ENCODE results near the gene DYNLRB1.
"Not testable (repeated sequence)": the region's sequence is repeated elsewhere in the genome, so short reads cannot be mapped to it uniquely, and the experiment has no call there.

The DYNLRB1 gene

GRCh38 chr20:34516247-34517113, at the start of gene DYNLRB1:
Gene DYNLRB1, plus strand, starts transcription at chr20:34516422. Its CDS starts 37 bp downstream, at chr20:34516459.
- peak; percentile 98 for DNase-seq

GRCh38 chr20:34468951-34469350, 47.3 kb upstream of the DYNLRB1 start:
- DNase-seq, result no peak

GRCh38 chr20:34472246-34472925, 43.8 kb upstream of the DYNLRB1 start:
- DNase-seq, result peak; percentile 7

- DNase-seq, result peak; percentile 64
Observed at GRCh38 chr20:34473262-34473883, 42.8 kb upstream of the DYNLRB1 start.

- no peak for DNase-seq
Observed at GRCh38 chr20:34475979-34476736, 40.1 kb upstream of the DYNLRB1 start.

GRCh38 chr20:34479627-34480026, 36.6 kb upstream of the DYNLRB1 start:
- no peak for DNase-seq

- not testable (repeated sequence) for DNase-seq
Observed at GRCh38 chr20:34482154-34482553, 34.1 kb upstream of the DYNLRB1 start.

- DNase-seq, result not testable (repeated sequence)
Observed at GRCh38 chr20:34483585-34484220, 32.5 kb upstream of the DYNLRB1 start.

- DNase-seq, result no peak
Observed at GRCh38 chr20:34485068-34485634, 31.1 kb upstream of the DYNLRB1 start.

GRCh38 chr20:34491226-34491931, 24.8 kb upstream of the DYNLRB1 start:
- DNase-seq, result no peak

GRCh38 chr20:34491932-34492509, 24.2 kb upstream of the DYNLRB1 start:
- no peak for DNase-seq

GRCh38 chr20:34493646-34494045, 22.6 kb upstream of the DYNLRB1 start:
- DNase-seq, result no peak

GRCh38 chr20:34495307-34495706, 20.9 kb upstream of the DYNLRB1 start:
- no peak for DNase-seq

GRCh38 chr20:34495916-34496315, 20.3 kb upstream of the DYNLRB1 start:
- DNase-seq, result no peak

GRCh38 chr20:34497596-34497995, 18.6 kb upstream of the DYNLRB1 start:
- DNase-seq, result not testable (repeated sequence)

GRCh38 chr20:34500823-34501222, 15.4 kb upstream of the DYNLRB1 start:
- no peak for DNase-seq

GRCh38 chr20:34506480-34506879, 9.7 kb upstream of the DYNLRB1 start:
- DNase-seq, result no peak

GRCh38 chr20:34507702-34508413, 8.4 kb upstream of the DYNLRB1 start:
- no peak for DNase-seq

- DNase-seq, result no peak
Observed at GRCh38 chr20:34510575-34510974, 5.6 kb upstream of the DYNLRB1 start.

GRCh38 chr20:34511891-34512265, 4.3 kb upstream of the DYNLRB1 start:
- DNase-seq, result peak; percentile 79

All from DMS53 (cell line).